A549 (cell line): ENCODE measurements around the gene UBR2.

Experiments
- BHLHE40 ChIP-seq: IDR thresholded peaks from 2 replicates; pipeline ENCODE4 v1.6.1; 2012; ENCODE audit warnings: low read depth, low read length, inconsistent platforms
- CEBPB ChIP-seq, 2 experiments: fragments of >200 bp in 1 of 2; sonication (Bioruptor Twin) in 1 of 2; formaldehyde crosslinking in 1 of 2; IDR thresholded peaks; 2 replicates each; pipeline ENCODE4 v1.6.1; 2012 to 2016
- CHD4 ChIP-seq: fragments of 200-600 bp; sonication (generic); IDR thresholded peaks from 2 replicates; pipeline ENCODE4 v1.6.1; 2016; ENCODE audit warnings: antibody characterized with exemption, mild to moderate bottlenecking, borderline replicate concordance
- MAFK ChIP-seq: fragments of 450-650 bp; IDR thresholded peaks from 2 replicates; pipeline ENCODE4 v1.6.1; 2014; ENCODE audit not compliant: partially characterized antibody
- MYC ChIP-seq: IDR thresholded peaks from 2 replicates; pipeline ENCODE4 v1.6.1; 2012; ENCODE audit warnings: mild to moderate bottlenecking, inconsistent platforms, low read length, improper control_type of control experiment, borderline replicate concordance
- POLR2A ChIP-seq: IDR thresholded peaks from 2 replicates; pipeline ENCODE4 v1.6.1; 2012; ENCODE audit warnings: mild to moderate bottlenecking, low read length
- RAD21 ChIP-seq, 2 experiments: fragments of >200 bp in 1 of 2; sonication (Bioruptor Twin) in 1 of 2; formaldehyde crosslinking in 1 of 2; IDR thresholded peaks in 1 of 2; conservative IDR thresholded peaks in 1 of 2; 2 replicates in 1 of 2; 3 replicates in 1 of 2; pipeline ENCODE4 v1.6.1; 2012 to 2018; ENCODE audit warnings: inconsistent platforms in 1 of 2
- ZC3H11A ChIP-seq: fragments of 450-650 bp; IDR thresholded peaks from 2 replicates; pipeline ENCODE4 v1.6.1; 2014; ENCODE audit warnings: antibody characterized with exemption, mild to moderate bottlenecking
- ZFP36 ChIP-seq: fragments of 450-650 bp; IDR thresholded peaks from 2 replicates; pipeline ENCODE4 v1.6.1; 2014; ENCODE audit warnings: borderline replicate concordance; ENCODE audit not compliant: partially characterized antibody
- TF ChIP-seq, protein P1 (sequence below): fragments of >200 bp; sonication (Bioruptor Twin); formaldehyde crosslinking; IDR thresholded peaks from 3 replicates; pipeline ENCODE4 v1.5.1; 2016
- TF ChIP-seq, protein P2 (sequence below): fragments of 200-600 bp; sonication (generic); IDR thresholded peaks from 2 replicates; pipeline ENCODE4 v1.6.1; 2016; ENCODE audit warnings: antibody characterized with exemption, mild to moderate bottlenecking, moderate library complexity

DNA sequence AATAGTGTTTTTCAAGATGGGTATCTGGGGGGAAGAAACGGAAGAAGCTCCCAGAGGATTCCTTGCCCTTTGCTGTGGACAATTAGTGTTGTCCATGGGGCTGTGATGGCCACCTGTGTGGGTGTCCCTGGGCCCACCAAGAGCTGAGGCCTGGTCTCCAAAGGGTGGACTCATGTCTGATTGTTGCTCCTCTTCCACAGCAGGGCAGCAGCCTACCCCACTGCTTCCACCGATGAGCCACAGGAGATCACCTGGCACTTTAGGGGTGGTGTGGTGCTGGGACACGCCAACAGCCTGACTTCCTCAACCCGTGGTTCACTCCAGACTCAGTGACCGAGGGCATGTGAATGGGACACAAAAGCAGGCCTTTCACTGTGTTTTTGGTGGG lies 133.4 kb downstream of the UBR2 start:
- TF ChIP-seq ZFP36, result no peak
- TF ChIP-seq, protein P1, sequence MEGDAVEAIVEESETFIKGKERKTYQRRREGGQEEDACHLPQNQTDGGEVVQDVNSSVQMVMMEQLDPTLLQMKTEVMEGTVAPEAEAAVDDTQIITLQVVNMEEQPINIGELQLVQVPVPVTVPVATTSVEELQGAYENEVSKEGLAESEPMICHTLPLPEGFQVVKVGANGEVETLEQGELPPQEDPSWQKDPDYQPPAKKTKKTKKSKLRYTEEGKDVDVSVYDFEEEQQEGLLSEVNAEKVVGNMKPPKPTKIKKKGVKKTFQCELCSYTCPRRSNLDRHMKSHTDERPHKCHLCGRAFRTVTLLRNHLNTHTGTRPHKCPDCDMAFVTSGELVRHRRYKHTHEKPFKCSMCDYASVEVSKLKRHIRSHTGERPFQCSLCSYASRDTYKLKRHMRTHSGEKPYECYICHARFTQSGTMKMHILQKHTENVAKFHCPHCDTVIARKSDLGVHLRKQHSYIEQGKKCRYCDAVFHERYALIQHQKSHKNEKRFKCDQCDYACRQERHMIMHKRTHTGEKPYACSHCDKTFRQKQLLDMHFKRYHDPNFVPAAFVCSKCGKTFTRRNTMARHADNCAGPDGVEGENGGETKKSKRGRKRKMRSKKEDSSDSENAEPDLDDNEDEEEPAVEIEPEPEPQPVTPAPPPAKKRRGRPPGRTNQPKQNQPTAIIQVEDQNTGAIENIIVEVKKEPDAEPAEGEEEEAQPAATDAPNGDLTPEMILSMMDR, result no peak
- TF ChIP-seq, protein P2, sequence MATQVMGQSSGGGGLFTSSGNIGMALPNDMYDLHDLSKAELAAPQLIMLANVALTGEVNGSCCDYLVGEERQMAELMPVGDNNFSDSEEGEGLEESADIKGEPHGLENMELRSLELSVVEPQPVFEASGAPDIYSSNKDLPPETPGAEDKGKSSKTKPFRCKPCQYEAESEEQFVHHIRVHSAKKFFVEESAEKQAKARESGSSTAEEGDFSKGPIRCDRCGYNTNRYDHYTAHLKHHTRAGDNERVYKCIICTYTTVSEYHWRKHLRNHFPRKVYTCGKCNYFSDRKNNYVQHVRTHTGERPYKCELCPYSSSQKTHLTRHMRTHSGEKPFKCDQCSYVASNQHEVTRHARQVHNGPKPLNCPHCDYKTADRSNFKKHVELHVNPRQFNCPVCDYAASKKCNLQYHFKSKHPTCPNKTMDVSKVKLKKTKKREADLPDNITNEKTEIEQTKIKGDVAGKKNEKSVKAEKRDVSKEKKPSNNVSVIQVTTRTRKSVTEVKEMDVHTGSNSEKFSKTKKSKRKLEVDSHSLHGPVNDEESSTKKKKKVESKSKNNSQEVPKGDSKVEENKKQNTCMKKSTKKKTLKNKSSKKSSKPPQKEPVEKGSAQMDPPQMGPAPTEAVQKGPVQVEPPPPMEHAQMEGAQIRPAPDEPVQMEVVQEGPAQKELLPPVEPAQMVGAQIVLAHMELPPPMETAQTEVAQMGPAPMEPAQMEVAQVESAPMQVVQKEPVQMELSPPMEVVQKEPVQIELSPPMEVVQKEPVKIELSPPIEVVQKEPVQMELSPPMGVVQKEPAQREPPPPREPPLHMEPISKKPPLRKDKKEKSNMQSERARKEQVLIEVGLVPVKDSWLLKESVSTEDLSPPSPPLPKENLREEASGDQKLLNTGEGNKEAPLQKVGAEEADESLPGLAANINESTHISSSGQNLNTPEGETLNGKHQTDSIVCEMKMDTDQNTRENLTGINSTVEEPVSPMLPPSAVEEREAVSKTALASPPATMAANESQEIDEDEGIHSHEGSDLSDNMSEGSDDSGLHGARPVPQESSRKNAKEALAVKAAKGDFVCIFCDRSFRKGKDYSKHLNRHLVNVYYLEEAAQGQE, result no peak
- no peak for TF ChIP-seq MYC
- no peak for TF ChIP-seq BHLHE40
- no peak for TF ChIP-seq RAD21 (conservative IDR thresholded peaks at IDR 0.05 in 1 of 2, IDR thresholded peaks at IDR 0.05 in 1 of 2)
- no peak for TF ChIP-seq MAFK
- no peak for TF ChIP-seq POLR2A
- TF ChIP-seq CEBPB (IDR thresholded peaks at IDR 0.05), result no peak
- TF ChIP-seq CHD4, result no peak
- TF ChIP-seq ZC3H11A, result no peak
